ENCODE results near the gene GSS.

GSS gene

GRCh38 chr20:34955231-34956040 lies at the start of gene GSS, which contains the start of gene MYH7B:
Gene GSS (minus strand): TSS chr20:34955806. CDS start chr20:34951852, 3,954 bp downstream.
Gene MYH7B (plus strand): TSS chr20:34955868. CDS start chr20:34978006, 22,138 bp downstream.
- Mint-ChIP-seq H3K4me1 (peaks cover 48% of the 10 kb centered on the region), H3K36me3 (ENCODE audit: low read depth) (peaks cover 5% of the 10 kb centered on the region), H3K9me3 (no peaks in the 10 kb centered on the region), H3K27ac (peak within 1 kb of the TSS; percentile 99), H3K4me3 (peak within 1 kb of the TSS; percentile 97), H3K27me3 (ENCODE audit: low read depth, poor library complexity) (peaks cover 10% of the 10 kb centered on the region)
- no peak for TF ChIP-seq CTCF (IDR thresholded peaks at IDR 0.05)
- peak; percentile 100 for DNase-seq

GRCh38 chr20:35004749-35005462 lies 49.3 kb upstream of the GSS start:
- H3K27me3 Mint-ChIP-seq (ENCODE audit: low read depth, poor library complexity) = no peaks in the 10 kb centered on the region
- no peaks in the 10 kb centered on the region for H3K4me1 Mint-ChIP-seq
- H3K9me3 Mint-ChIP-seq = no peaks in the 10 kb centered on the region
- no peak for DNase-seq
- H3K4me3 Mint-ChIP-seq = no peak overlapping the region
- no peak overlapping the region for H3K27ac Mint-ChIP-seq
- peaks cover 37% of the 10 kb centered on the region for H3K36me3 Mint-ChIP-seq (ENCODE audit: low read depth)
- no peak for TF ChIP-seq CTCF (IDR thresholded peaks at IDR 0.05)

GRCh38 chr20:35004051-35004725 lies 48.6 kb upstream of the GSS start:
- Mint-ChIP-seq H3K27me3 (ENCODE audit: low read depth, poor library complexity) (no peaks in the 10 kb centered on the region), H3K4me1 (no peaks in the 10 kb centered on the region), H3K9me3 (no peaks in the 10 kb centered on the region), H3K4me3 (no peak overlapping the region), H3K27ac (peak overlapping the region; percentile 61), H3K36me3 (ENCODE audit: low read depth) (peaks cover 35% of the 10 kb centered on the region)
- TF ChIP-seq CTCF (IDR thresholded peaks at IDR 0.05) = no peak
- DNase-seq = no peak

- H3K27me3 Mint-ChIP-seq (ENCODE audit: low read depth, poor library complexity) = no peaks in the 10 kb centered on the region
- no peak overlapping the region for H3K4me3 Mint-ChIP-seq
- no peak for DNase-seq
- H3K36me3 Mint-ChIP-seq (ENCODE audit: low read depth) = peaks cover 32% of the 10 kb centered on the region
- no peaks in the 10 kb centered on the region for H3K9me3 Mint-ChIP-seq
- TF ChIP-seq CTCF (IDR thresholded peaks at IDR 0.05) = no peak
- peak overlapping the region; percentile 69 for H3K27ac Mint-ChIP-seq
- H3K4me1 Mint-ChIP-seq = no peaks in the 10 kb centered on the region
These were observed 47.8 kb upstream of the GSS start for GRCh38 chr20:35003211-35004031.

- no peak for DNase-seq
- TF ChIP-seq CTCF (IDR thresholded peaks at IDR 0.05) = no peak
- Mint-ChIP-seq H3K9me3 (no peaks in the 10 kb centered on the region), H3K36me3 (ENCODE audit: low read depth) (peaks cover 31% of the 10 kb centered on the region), H3K27me3 (ENCODE audit: low read depth, poor library complexity) (no peaks in the 10 kb centered on the region), H3K4me3 (no peak overlapping the region), H3K4me1 (no peaks in the 10 kb centered on the region), H3K27ac (no peak overlapping the region)
These were observed 47.0 kb upstream of the GSS start for GRCh38 chr20:35002426-35003210.
